ENCODE measurements around the gene TGOLN2. TPM values are rescaled to one million over a fixed set of nuclear protein-coding genes. Genes with fewer than 3 reads are reported as not detected.

The TGOLN2 gene
- total and polyA plus RNA-seq, 2 of the 13 experiments (the other 11 are each of a cell fraction or from before 2014, with no cell fraction given), result 99.6 to 155 TPM

DNA sequence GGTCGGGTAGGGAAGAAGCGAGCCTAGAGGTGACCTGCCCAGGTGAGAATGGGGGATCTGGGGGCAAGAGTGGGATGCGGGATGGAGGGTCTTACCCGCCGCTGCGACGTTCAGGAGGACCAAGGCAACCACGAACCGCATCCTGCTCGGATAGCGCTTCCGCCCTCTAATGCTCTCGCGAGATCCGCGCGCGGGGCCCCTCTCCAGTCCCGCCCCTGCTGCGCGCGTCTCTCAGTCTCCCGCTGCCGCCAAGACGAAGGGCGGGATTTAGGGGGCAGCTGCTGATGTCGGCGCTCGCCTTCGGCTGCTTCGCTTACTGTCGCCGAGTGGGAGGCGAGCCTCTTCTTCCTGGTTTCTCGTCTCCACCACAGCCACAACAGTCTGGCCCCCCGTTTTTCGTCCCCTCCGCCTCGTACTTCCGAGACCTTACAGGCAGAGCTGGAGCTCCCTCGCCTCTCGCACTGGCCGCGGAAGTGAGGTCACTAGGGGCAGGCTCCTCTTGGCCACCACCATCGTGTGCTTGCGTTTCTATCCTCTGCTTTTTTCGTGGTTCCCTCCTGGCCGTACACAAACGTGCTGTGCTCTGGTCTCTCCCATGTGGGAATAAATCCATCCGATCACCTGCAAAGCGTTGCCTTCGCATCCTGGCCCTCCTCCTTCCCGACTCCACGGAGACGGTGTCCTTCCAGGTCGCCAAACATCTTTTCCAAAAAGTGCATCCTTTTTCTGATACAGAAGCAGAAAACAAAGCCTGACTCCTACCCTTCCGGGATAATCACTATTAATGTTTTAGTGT, at the start of gene TGOLN2 (continued):
- TF ChIP-seq, protein P1, sequence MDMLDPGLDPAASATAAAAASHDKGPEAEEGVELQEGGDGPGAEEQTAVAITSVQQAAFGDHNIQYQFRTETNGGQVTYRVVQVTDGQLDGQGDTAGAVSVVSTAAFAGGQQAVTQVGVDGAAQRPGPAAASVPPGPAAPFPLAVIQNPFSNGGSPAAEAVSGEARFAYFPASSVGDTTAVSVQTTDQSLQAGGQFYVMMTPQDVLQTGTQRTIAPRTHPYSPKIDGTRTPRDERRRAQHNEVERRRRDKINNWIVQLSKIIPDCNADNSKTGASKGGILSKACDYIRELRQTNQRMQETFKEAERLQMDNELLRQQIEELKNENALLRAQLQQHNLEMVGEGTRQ (IDR thresholded peaks at IDR 0.05; ENCODE audit: low read depth, low read length), result no peak
- TF ChIP-seq, protein P1 (CRISPR knock-in tag; IDR thresholded peaks at IDR 0.05; ENCODE audit: borderline replicate concordance), result peak; percentile 28; the same call in 1 of the 2 replicates
- peak; percentile 19; the same call in 1 of the 2 replicates for TF ChIP-seq HOXA9 (CRISPR knock-in tag; IDR thresholded peaks at IDR 0.05; ENCODE audit: borderline replicate concordance)
- TF ChIP-seq, protein P2, sequence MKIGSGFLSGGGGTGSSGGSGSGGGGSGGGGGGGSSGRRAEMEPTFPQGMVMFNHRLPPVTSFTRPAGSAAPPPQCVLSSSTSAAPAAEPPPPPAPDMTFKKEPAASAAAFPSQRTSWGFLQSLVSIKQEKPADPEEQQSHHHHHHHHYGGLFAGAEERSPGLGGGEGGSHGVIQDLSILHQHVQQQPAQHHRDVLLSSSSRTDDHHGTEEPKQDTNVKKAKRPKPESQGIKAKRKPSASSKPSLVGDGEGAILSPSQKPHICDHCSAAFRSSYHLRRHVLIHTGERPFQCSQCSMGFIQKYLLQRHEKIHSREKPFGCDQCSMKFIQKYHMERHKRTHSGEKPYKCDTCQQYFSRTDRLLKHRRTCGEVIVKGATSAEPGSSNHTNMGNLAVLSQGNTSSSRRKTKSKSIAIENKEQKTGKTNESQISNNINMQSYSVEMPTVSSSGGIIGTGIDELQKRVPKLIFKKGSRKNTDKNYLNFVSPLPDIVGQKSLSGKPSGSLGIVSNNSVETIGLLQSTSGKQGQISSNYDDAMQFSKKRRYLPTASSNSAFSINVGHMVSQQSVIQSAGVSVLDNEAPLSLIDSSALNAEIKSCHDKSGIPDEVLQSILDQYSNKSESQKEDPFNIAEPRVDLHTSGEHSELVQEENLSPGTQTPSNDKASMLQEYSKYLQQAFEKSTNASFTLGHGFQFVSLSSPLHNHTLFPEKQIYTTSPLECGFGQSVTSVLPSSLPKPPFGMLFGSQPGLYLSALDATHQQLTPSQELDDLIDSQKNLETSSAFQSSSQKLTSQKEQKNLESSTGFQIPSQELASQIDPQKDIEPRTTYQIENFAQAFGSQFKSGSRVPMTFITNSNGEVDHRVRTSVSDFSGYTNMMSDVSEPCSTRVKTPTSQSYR (CRISPR knock-in tag; IDR thresholded peaks at IDR 0.05; ENCODE audit: borderline replicate concordance), result 0 out of 2 replicates have a peak, but pooled peaks have one; percentile 37
- peak; percentile 97; the same call in 1 of the 2 replicates for TF ChIP-seq MTA1 (CRISPR knock-in tag; IDR thresholded peaks at IDR 0.05; ENCODE audit: borderline replicate concordance)
- 0 out of 2 replicates have a peak, but pooled peaks have one; percentile 91 for TF ChIP-seq ZNF678 (CRISPR knock-in tag; IDR thresholded peaks at IDR 0.05)
- peak; percentile 77; the same call in 1 of the 2 replicates for TF ChIP-seq ZNF670 (CRISPR knock-in tag; IDR thresholded peaks at IDR 0.05; ENCODE audit: borderline replicate concordance)
- 0 out of 2 replicates have a peak, but pooled peaks have one; percentile 24 for TF ChIP-seq ZNF34 (CRISPR knock-in tag; IDR thresholded peaks at IDR 0.05; ENCODE audit: borderline replicate concordance)
- no peak for TF ChIP-seq CEBPB (IDR thresholded peaks at IDR 0.05; ENCODE audit: borderline replicate concordance, low read depth, low read length)
- peak; percentile 83 for TF ChIP-seq ZNF441 (CRISPR knock-in tag; IDR thresholded peaks at IDR 0.05; ENCODE audit: borderline replicate concordance)
- TF ChIP-seq PITX1 (CRISPR knock-in tag; IDR thresholded peaks at IDR 0.05), result peak; percentile 89
- TF ChIP-seq SUZ12 (IDR thresholded peaks at IDR 0.05; ENCODE audit: low read depth, low read length), result no peak
- TF ChIP-seq IRF2 (CRISPR knock-in tag; IDR thresholded peaks at IDR 0.05), result peak; percentile 79; the same call in 1 of the 2 replicates
- TF ChIP-seq ZNF207 (IDR thresholded peaks at IDR 0.05; ENCODE audit: borderline replicate concordance), result no peak
- peak; percentile 79 for TF ChIP-seq AGO1 (IDR thresholded peaks at IDR 0.05; ENCODE audit: low read depth, low read length, poor library complexity, severe bottlenecking)
- peak; percentile 86 for TF ChIP-seq POGZ (CRISPR knock-in tag; IDR thresholded peaks at IDR 0.05)
- peak; percentile 88; the same call in 1 of the 2 replicates for TF ChIP-seq DNMT1 (CRISPR knock-in tag; IDR thresholded peaks at IDR 0.05)
- TF ChIP-seq, protein P3, sequence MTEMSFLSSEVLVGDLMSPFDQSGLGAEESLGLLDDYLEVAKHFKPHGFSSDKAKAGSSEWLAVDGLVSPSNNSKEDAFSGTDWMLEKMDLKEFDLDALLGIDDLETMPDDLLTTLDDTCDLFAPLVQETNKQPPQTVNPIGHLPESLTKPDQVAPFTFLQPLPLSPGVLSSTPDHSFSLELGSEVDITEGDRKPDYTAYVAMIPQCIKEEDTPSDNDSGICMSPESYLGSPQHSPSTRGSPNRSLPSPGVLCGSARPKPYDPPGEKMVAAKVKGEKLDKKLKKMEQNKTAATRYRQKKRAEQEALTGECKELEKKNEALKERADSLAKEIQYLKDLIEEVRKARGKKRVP (CRISPR knock-in tag; IDR thresholded peaks at IDR 0.05), result peak in 1 of 2 experiments; percentile 76; a peak in 2 of 4 replicates
- peak; percentile 93 for TF ChIP-seq ZSCAN9 (CRISPR knock-in tag; IDR thresholded peaks at IDR 0.05; ENCODE audit: borderline replicate concordance)
- TF ChIP-seq ZNF577 (CRISPR knock-in tag; IDR thresholded peaks at IDR 0.05; ENCODE audit: borderline replicate concordance, low read depth), result 0 out of 2 replicates have a peak, but pooled peaks have one; percentile 19
- peak; percentile 97 for TF ChIP-seq ERF (CRISPR knock-in tag; IDR thresholded peaks at IDR 0.05)
- TF ChIP-seq SETDB1 (CRISPR knock-in tag; IDR thresholded peaks at IDR 0.05; ENCODE audit: borderline replicate concordance), result no peak
- TF ChIP-seq IKZF4 (CRISPR knock-in tag; IDR thresholded peaks at IDR 0.05; ENCODE audit: borderline replicate concordance, low read depth, not compliant biosample characterization), result no peak

Data from HepG2 (cell line).